Measurements from ENCODE around the gene METAP2.

DNA sequence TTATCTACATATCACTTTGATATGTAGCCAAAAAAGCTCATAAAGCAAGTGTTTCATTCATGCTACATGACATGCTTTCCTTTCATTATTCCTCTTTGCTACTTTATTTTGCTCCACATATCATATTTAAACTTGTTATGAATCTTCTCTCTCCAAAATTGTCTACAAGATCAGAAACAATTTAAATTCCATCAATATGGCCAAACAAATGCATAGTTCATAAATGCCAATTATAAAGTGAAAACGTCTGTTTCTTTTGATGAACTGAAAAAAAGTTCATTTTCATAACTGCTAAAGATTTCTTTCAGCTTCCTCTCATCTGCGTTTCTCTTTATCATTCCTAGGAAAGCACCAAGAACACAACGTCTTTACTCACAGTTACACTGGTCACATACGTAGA, 54.5 kb downstream of the METAP2 start:
- TF ChIP-seq, protein P1, sequence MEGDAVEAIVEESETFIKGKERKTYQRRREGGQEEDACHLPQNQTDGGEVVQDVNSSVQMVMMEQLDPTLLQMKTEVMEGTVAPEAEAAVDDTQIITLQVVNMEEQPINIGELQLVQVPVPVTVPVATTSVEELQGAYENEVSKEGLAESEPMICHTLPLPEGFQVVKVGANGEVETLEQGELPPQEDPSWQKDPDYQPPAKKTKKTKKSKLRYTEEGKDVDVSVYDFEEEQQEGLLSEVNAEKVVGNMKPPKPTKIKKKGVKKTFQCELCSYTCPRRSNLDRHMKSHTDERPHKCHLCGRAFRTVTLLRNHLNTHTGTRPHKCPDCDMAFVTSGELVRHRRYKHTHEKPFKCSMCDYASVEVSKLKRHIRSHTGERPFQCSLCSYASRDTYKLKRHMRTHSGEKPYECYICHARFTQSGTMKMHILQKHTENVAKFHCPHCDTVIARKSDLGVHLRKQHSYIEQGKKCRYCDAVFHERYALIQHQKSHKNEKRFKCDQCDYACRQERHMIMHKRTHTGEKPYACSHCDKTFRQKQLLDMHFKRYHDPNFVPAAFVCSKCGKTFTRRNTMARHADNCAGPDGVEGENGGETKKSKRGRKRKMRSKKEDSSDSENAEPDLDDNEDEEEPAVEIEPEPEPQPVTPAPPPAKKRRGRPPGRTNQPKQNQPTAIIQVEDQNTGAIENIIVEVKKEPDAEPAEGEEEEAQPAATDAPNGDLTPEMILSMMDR (IDR thresholded peaks at IDR 0.05) = no peak
- TF ChIP-seq POLR2A (IDR thresholded peaks at IDR 0.05) = no peak
